HEK293 (cell line): ENCODE data around the gene RAB5A.

ENCODE experiments used
- REPIN1 ChIP-seq: fragments of 450-650 bp; formaldehyde crosslinking; IDR thresholded peaks from 2 replicates; pipeline ENCODE4 v1.5.1; 2017; ENCODE audit warnings: missing biosample characterization, missing genetic modification characterization, low read depth
- ZNF24 ChIP-seq: fragments of 450-650 bp; formaldehyde crosslinking; IDR thresholded peaks from 2 replicates; pipeline ENCODE4 v1.5.1; 2016; ENCODE audit warnings: missing biosample characterization, missing genetic modification characterization
- ZNF76 ChIP-seq: fragments of 450-650 bp; formaldehyde crosslinking; IDR thresholded peaks from 2 replicates; pipeline ENCODE4; 2016; ENCODE audit warnings: low read depth, missing biosample characterization, missing genetic modification characterization, borderline replicate concordance

DNA sequence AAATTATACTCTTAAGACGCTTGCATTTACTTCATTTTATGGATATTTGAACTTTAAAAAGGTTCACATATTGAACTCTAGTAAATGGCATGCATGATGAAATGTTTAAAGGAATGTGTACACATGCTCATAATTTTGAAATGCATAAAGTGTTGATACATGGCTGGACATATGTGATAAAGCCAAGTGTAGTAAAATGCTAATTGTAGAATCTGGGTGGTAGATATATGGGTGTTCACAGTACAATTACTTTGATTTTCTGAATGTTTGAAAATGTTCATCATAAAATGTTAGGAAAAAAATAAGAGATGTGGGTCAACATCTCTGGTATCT lies 8.6 kb upstream of the RAB5A start:
- TF ChIP-seq ZNF24 (tag by site-specific recombination) = no peak
- TF ChIP-seq ZNF76 (tag by site-specific recombination) = no peak
- no peak for TF ChIP-seq REPIN1 (tag by site-specific recombination)
